ENCODE results near the gene UBD.

The UBD gene

GRCh38 chr6:29505808-29506207 lies 53.7 kb downstream of the UBD start:
- Histone ChIP-seq H3K4me3 (ENCODE audit: low read depth in 1 of 2, low read length in 2 of 2) (no peak overlapping the region), H3K27ac (ENCODE audit: low read length) (no peak overlapping the region), H3K36me3 (ENCODE audit: control insufficient read depth in 1 of 2, insufficient read depth in 2 of 2, low read length in 2 of 2) (no peaks in the 10 kb centered on the region), H3K4me1 (ENCODE audit: control insufficient read depth in 1 of 2, insufficient read depth in 2 of 2, low read length in 2 of 2) (no peaks in the 10 kb centered on the region), H3K9me3 (ENCODE audit: control insufficient read depth in 1 of 2, low read length in 2 of 2) (no peaks in the 10 kb centered on the region), H3K27me3 (ENCODE audit: low read depth, low read length) (no peaks in the 10 kb centered on the region)
